ENCODE data around the gene SLC39A7. TPM values are rescaled to one million over a fixed set of nuclear protein-coding genes. Genes with fewer than 3 reads are reported as not detected.

SLC39A7 gene
- total RNA-seq, 2 donors from 2014 or later, result 170 to 212 TPM

DNA sequence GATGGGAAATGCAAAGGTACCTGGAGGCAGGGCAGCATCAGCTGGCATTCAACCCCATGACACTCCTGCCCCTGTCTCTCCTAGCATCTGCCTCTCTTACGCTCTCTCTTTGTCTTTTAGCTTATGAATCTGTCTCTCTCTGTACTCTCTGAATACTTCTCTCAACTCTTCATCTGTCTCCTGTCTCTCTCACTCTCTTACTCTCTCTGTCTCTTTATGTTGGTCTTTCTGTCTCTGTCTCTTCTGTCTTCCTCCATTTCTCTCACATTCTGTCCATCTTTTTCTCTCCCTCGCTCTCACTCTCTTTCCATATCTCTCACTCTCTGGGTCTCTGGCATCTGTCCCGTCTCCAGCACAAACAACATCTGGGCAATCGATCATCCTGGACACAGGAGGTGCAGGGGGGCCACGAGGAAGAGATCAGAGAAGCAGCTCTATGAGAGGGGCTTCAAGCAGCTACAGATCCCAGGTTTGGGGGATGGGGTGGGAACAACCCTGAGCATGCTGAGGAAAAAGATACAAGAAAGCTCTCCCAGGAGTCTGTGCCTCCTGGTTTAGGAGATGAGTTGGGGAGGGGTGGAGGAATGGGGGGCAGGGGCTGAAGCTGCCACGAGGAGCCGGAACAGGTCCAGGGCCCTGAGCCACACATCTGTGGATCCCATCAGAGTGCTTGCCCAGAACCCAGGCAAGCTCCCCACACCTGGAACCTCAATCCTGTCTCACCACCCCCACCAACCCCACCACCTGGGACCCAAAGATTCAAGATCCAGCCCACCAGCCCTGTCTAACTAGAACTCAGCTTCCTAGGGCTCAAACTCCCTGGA, 10.8 kb upstream of the SLC39A7 start:
- H3K27me3 ChIP-seq, result peaks cover 24% of the 10 kb centered on the region
- no peak overlapping the region for H3K27ac ChIP-seq
- intact Hi-C loops (cut with DNase I), result no loop called here
- no peak overlapping the region for H3K9ac ChIP-seq (ENCODE audit: low read depth in 2 of 2, low read length in 2 of 2)
- H3K9me3 ChIP-seq, result no peaks in the 10 kb centered on the region
- no peak overlapping the region for H3K4me3 ChIP-seq
- H3K36me3 ChIP-seq, result no peaks in the 10 kb centered on the region
- TF ChIP-seq, protein P1, sequence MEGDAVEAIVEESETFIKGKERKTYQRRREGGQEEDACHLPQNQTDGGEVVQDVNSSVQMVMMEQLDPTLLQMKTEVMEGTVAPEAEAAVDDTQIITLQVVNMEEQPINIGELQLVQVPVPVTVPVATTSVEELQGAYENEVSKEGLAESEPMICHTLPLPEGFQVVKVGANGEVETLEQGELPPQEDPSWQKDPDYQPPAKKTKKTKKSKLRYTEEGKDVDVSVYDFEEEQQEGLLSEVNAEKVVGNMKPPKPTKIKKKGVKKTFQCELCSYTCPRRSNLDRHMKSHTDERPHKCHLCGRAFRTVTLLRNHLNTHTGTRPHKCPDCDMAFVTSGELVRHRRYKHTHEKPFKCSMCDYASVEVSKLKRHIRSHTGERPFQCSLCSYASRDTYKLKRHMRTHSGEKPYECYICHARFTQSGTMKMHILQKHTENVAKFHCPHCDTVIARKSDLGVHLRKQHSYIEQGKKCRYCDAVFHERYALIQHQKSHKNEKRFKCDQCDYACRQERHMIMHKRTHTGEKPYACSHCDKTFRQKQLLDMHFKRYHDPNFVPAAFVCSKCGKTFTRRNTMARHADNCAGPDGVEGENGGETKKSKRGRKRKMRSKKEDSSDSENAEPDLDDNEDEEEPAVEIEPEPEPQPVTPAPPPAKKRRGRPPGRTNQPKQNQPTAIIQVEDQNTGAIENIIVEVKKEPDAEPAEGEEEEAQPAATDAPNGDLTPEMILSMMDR (IDR thresholded peaks at IDR 0.05), result no peak
- no peak for DNase-seq
- H3K4me1 ChIP-seq, result peaks cover 6% of the 10 kb centered on the region

DNA sequence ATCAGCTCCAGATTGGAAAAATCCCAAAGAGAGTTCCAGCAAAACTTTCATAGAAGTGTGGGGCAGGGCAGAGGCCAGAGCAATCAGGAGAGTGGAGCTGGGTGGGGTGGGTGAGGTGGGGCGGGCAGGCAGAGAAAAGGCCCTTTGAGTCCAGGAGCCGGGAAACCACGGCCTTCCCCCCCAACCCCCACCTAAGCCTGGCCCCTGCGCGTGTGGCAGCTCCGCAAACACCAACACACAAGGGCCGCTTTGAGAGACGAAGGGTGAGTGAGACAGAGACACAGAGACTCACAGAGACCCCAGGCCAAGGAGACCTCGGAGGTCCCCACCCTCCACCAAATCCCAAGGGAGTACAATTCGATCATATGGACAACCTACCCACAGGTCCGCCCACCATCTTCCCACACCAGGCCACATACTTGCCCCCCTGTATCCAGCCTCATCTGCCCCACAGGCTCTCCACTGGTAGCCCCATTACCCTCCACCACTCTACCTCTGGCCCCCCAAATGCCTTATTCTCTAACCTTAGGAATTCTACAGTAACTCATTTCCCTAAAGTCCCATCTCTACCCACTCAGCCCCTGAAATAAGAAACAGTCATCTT, 10.1 kb upstream of the SLC39A7 start:
- no peak for DNase-seq
- H3K9ac ChIP-seq (ENCODE audit: low read depth in 2 of 2, low read length in 2 of 2), result no peak overlapping the region
- no peak overlapping the region for H3K27ac ChIP-seq
- H3K36me3 ChIP-seq, result no peaks in the 10 kb centered on the region
- no peaks in the 10 kb centered on the region for H3K9me3 ChIP-seq
- peaks cover 24% of the 10 kb centered on the region for H3K27me3 ChIP-seq
- H3K4me3 ChIP-seq, result no peak overlapping the region
- intact Hi-C loops (cut with DNase I), result no loop called here
- H3K4me1 ChIP-seq, result peaks cover 6% of the 10 kb centered on the region
- TF ChIP-seq, protein P1 (IDR thresholded peaks at IDR 0.05), result no peak

DNA sequence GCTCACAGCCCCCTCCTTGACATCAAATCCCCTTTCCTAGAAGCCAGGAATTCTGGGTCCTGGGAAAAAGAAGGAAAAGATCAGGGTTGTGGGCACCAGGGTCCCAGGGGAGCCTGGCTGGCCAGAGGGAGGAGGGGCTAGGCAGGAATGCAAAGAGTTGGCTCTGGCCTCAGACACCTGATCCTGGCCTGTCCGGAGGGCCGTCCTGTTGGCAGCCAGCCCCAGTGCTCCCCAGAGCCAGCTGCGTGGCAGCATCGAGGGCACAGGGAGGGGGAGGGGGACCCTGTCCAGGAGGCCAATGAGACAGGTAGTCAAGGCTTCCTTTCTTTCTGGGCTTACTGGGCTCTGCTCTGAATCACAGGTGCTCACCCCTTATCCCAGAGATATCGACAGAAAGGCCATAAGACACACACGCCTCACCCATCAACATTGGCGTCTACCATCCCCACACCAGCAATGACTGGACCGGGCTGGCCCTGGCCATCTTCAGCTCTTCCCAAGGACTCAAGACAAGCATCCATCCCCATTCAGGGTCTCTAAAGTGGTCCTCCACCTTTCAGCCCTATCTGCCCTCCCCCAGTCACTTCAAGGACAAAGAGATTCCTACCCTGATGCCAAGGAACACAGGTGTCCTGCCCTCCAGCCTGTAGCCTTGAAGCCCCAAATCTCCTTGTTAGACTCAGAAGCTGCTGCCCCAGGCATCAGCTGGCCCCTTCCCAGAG, 9.1 kb upstream of the SLC39A7 start:
- intact Hi-C loops (cut with DNase I), result no loop called here
- DNase-seq, result no peak
- TF ChIP-seq, protein P1 (IDR thresholded peaks at IDR 0.05), result no peak
- Histone ChIP-seq H3K36me3 (peaks cover 3% of the 10 kb centered on the region), H3K9ac (ENCODE audit: low read depth in 2 of 2, low read length in 2 of 2) (no peak overlapping the region), H3K4me1 (peaks cover 6% of the 10 kb centered on the region), H3K27ac (no peak overlapping the region), H3K4me3 (no peak overlapping the region), H3K27me3 (peaks cover 24% of the 10 kb centered on the region), H3K9me3 (no peaks in the 10 kb centered on the region)

DNA sequence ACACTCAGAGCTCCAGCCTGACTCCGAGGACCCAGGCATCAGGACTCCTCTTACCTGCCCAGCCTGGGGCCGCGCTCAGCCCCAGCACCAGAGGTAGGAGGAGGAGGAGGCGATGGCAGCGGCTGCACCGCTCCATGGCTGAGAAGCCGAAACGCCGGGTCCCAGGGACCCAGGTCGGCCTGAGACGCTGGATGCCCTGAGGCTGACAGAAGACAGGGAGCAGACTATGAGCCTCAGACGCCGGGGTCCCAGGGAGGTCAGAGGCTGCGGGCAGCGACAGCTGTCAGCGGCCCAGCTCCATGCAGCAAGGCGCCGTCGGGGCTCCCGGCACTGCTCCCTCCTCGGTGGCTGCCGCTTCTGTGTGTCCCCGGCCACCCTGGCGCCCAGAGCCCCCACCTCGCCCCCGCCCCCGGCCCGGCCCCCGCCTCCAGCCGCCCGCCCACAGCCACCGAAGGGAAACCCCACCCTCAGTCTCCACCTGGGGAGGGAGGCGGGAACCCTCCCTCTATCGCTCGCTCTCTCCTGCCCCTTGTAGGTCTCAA, 8.5 kb upstream of the SLC39A7 start, which contains the start of gene COL11A2:
TSS of gene COL11A2 (minus strand) at position 363 of the 542 bp plus-strand sequence. CDS start at position 136, 227 bp downstream.
- Histone ChIP-seq H3K9ac (ENCODE audit: low read depth in 2 of 2, low read length in 2 of 2) (peak within 1 kb of the TSS; percentile 44 to 47), H3K9me3 (no peaks in the 10 kb centered on the region), H3K27ac (no peak within 1 kb of the TSS), H3K36me3 (peaks cover 3% of the 10 kb centered on the region), H3K27me3 (peaks cover 24% of the 10 kb centered on the region), H3K4me3 (peak within 1 kb of the TSS; percentile 11), H3K4me1 (peaks cover 6% of the 10 kb centered on the region)
- TF ChIP-seq, protein P1 (IDR thresholded peaks at IDR 0.05), result no peak
- intact Hi-C loops (cut with DNase I), result no loop called here
- no peak for DNase-seq
